HG02642 (cell line): ENCODE results near the gene RPL36A.
A peak's percentile ranks its signal among the peaks of the same experiment; 100 is the strongest.

Source experiments
- ATAC-seq: cut with Tn5 transposase; IDR thresholded peaks from one replicate; pipeline ENCODE4 v1.9.1; 2021; ENCODE audit warnings: mild to moderate bottlenecking; ENCODE audit not compliant: unreplicated experiment, poor library complexity

Gene RPL36A

GRCh38 chrX:101390664-101391525 lies at the start of gene RPL36A:
TSS of gene RPL36A (plus strand) at chrX:101391011. CDS start at chrX:101391044, 33 bp downstream.
- ATAC-seq = peak; percentile 82

GRCh38 chrX:101347859-101348451 lies 42.9 kb upstream of the RPL36A start:
- ATAC-seq = peak; percentile 25

GRCh38 chrX:101348452-101349192 lies 42.2 kb upstream of the RPL36A start, which contains the start of gene TIMM8A:
TSS of gene TIMM8A (minus strand) at chrX:101348742. CDS start at chrX:101348664, 78 bp downstream.
- ATAC-seq = peak; percentile 98

GRCh38 chrX:101349193-101349562 lies 41.6 kb upstream of the RPL36A start:
- ATAC-seq = peak; percentile 1

- ATAC-seq = no peak
Observed at GRCh38 chrX:101357166-101357795, 33.5 kb upstream of the RPL36A start.

DNA sequence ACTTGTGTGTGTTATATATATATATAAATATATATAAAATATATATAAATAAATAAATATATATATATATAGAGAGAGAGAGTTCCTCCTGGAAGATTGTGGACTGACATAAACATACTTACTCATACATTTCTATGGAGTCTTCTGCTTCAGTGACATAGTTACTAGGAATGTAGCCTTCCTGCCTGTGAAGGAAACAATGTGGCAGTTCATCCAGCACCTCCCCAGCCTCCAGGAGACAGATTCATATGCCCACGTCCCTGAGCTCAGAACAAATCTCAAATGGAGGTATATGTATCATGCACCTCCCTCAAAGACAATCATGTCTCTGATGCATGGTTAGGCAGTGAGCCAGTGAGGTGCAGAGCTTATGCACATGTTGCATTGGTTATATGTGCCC lies 30.8 kb upstream of the RPL36A start:
- ATAC-seq = no peak

- no peak for ATAC-seq
Observed at GRCh38 chrX:101360390-101360789, 30.4 kb upstream of the RPL36A start.

- no peak for ATAC-seq
Observed at GRCh38 chrX:101362116-101362515, 28.7 kb upstream of the RPL36A start.

- ATAC-seq = no peak
Observed at GRCh38 chrX:101362757-101363156, 28.1 kb upstream of the RPL36A start.

DNA sequence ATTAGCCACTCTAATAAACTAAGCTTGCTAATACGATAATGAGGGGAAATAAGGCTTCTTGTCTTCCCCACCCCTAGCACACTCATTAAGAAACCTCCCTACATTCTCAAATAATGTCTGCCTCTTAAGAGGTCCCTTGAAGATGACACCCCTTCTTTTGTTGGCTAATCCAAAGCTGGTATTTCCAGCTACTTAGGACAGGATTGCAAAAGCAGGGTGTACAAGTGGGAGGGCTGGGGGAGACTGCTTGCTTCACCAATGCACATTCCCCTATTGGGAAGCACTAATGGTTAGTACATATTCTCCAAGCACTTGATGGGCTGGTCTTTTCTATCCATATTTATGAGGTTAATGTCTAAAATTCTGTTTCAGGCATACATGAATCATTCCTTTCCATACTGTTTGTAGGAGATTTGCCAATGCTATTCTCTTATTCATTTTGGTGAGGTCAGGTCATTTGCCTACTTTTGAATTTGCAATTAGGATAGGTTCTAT lies 25.5 kb upstream of the RPL36A start:
- no peak for ATAC-seq

DNA sequence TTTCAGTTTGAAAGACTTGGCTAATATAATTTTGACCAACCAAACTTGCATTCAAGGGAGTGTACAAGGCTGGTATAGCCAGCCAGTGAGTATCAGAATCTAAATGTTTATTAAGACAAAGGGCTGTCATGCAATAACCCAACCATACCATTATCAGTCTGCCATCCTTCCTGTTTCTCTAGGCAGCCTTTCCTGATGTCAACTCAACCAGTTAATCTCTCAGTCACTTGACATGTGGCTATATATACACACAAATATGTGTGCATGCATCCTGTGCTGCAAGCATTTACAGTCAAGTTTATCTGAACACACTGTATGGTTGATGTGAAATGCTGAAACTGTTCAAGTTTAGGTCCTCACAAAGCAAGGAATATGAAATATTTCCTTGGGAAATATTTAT lies 22.0 kb upstream of the RPL36A start:
- ATAC-seq = no peak

DNA sequence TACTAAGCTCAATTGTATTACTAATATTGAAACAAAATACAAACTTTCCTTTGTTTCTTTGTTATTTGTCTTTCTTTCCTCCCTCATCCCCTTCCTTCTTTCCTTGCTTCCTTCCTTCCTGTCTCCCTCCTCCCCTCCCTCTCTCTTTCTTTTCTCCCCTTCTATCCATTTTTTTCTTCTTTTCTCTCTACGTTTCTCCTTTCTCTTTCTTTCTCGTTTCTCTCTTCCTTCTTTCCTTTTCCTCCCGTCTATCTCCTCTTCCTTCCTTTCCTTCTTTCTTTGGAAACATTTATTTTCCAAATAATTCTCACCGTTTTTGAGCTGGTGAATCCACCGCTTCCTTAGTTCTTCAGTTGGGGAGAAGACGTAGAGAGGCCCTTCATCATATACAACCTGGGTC lies 21.1 kb upstream of the RPL36A start:
- no peak for ATAC-seq

- peak; percentile 73 for ATAC-seq
Observed at GRCh38 chrX:101370888-101371504, 19.8 kb upstream of the RPL36A start.

GRCh38 chrX:101377547-101377946 lies 13.3 kb upstream of the RPL36A start:
- ATAC-seq = no peak

DNA sequence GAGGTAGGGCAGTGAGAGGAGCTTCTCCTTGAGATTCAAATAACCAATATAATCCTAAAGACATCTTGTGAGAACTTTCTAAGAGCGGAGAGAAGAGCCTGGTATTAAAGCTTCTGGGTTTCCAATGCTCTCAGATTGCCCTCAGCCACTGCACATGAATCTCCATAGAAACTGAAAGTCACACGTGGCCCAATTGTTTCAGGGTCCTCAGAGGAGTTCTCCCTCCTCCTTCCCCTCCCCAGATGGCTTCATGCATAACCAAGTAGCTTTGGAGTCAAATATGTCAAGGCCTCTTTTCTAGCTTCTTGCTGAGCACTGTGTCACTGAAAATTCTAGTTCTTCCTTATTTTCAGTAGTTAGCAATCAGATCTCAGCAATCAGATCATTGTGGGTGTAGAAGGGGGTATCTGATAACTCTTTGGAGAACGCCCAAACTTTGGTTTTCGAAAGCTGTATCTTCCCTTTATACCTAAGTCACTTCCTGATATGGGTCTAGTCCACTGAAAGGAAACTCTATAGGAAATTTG lies 7.1 kb upstream of the RPL36A start:
- ATAC-seq = peak; percentile 78

GRCh38 chrX:101385026-101385684 lies 5.7 kb upstream of the RPL36A start:
- ATAC-seq = no peak

DNA sequence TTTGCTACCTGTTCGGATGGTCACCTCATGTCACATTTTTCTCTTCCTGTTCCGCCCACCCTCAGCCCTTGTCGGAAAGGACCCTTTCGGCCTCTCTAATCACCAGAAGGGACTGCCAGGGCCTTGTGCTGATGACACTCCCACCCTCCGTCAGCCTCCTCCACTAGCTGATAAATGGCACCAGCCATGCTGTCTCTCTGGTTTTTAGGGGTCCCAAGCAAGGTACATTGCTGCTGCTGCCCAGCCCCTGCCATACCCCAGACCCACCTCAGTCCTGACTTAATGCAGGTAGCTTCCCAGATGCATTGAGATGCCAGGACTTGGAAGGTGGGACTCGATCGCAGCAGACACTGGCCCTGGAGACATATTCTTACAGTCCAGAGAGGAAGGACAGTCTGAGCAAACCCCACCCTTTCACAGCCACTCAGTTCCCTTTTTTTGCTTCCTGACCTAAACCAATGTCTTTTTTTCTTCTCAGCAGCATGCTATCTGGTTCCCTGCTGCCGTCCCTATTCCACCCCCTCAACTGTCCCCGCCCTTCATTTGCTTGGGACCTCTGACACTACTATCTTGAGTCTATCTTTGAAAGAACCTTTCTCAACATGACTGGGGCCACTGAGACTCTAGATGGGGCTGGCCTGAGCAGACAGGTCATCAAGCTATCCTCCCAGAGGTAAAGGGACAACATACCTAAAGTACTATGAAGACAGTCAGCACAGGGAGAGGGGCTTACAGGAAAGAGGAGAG lies 4.8 kb upstream of the RPL36A start, which contains the start of gene BTK:
Gene BTK, minus strand, starts transcription at position 397 of the 747 bp plus-strand sequence. CDS start 10,907 bp downstream, outside the sequence.
- ATAC-seq = peak; percentile 65

GRCh38 chrX:101386542-101386885 lies 4.3 kb upstream of the RPL36A start:
- no peak for ATAC-seq
